ENCODE measurements around the gene AFF3.

Gene AFF3

GRCh38 chr2:99725820-99726219, 416.6 kb downstream of the AFF3 start:
- no peak for TF ChIP-seq ZFX (IDR thresholded peaks at IDR 0.05; ENCODE audit: borderline replicate concordance)
- peak; percentile 11; the same call in 1 of the 2 replicates for TF ChIP-seq CTCF (IDR thresholded peaks at IDR 0.05)
- no peak overlapping the region for H3K27ac ChIP-seq

GRCh38 chr2:99722476-99722875, 419.9 kb downstream of the AFF3 start:
- no peak for TF ChIP-seq CTCF (IDR thresholded peaks at IDR 0.05)
- no peak for TF ChIP-seq ZFX (IDR thresholded peaks at IDR 0.05; ENCODE audit: borderline replicate concordance)
- no peak overlapping the region for H3K27ac ChIP-seq

GRCh38 chr2:99719102-99719501, 423.3 kb downstream of the AFF3 start:
- no peak for TF ChIP-seq ZFX (IDR thresholded peaks at IDR 0.05; ENCODE audit: borderline replicate concordance)
- TF ChIP-seq CTCF (IDR thresholded peaks at IDR 0.05): no peak
- H3K27ac ChIP-seq: no peak overlapping the region

GRCh38 chr2:99715956-99716355, 426.4 kb downstream of the AFF3 start:
- H3K27ac ChIP-seq: no peak overlapping the region
- TF ChIP-seq CTCF (IDR thresholded peaks at IDR 0.05): no peak
- no peak for TF ChIP-seq ZFX (IDR thresholded peaks at IDR 0.05; ENCODE audit: borderline replicate concordance)

GRCh38 chr2:99714349-99714748, 428.0 kb downstream of the AFF3 start:
- no peak for TF ChIP-seq CTCF (IDR thresholded peaks at IDR 0.05)
- no peak for TF ChIP-seq ZFX (IDR thresholded peaks at IDR 0.05; ENCODE audit: borderline replicate concordance)
- no peak overlapping the region for H3K27ac ChIP-seq

- H3K27ac ChIP-seq: no peak overlapping the region
- no peak for TF ChIP-seq ZFX (IDR thresholded peaks at IDR 0.05; ENCODE audit: borderline replicate concordance)
- no peak for TF ChIP-seq CTCF (IDR thresholded peaks at IDR 0.05)
These were observed 431.2 kb downstream of the AFF3 start for GRCh38 chr2:99711144-99711543.

- TF ChIP-seq CTCF (IDR thresholded peaks at IDR 0.05) (no peak), ZFX (IDR thresholded peaks at IDR 0.05; ENCODE audit: borderline replicate concordance) (no peak)
- H3K27ac ChIP-seq: no peak overlapping the region
These were observed 431.7 kb downstream of the AFF3 start for GRCh38 chr2:99710721-99711120.

Measured in 22Rv1 (cell line).